ENCODE results near the gene CA7.
A peak's percentile ranks its signal among the peaks of the same experiment; 100 is the strongest.

CA7 gene

DNA sequence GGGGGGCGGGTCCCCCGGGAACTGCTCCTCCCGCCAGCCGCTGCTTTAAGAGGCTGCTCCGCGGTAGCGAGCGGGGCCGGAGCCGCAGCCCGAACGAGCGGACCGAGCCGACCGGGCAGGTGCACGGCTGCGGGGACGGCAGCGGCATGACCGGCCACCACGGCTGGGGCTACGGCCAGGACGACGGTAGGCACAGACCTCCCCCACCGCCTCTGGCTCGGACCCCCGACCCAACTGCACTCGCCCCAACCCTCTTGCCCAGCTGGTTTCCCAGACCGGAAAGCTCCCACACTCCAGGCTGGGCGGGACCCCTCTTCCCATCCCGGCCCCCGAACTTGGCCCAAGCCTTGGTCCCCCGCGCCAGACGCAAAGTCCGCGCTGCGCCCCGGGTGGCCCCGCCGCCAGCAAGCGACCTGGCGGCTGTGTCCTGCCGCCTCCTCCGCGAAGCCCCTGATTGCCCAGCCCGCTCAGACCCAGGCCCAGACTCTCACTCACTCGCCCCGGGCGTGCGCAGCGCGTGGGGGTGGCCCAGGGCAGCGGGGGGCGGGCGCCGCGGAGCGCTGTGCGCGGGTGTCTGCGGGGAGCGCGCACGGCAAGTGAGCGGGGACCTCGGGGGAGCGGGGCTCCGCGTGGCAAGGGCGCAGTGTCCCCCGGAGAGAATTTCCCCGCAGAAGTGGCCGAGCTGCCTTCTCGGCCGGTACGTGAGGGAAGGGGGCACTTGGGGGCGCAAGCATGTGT, at the start of gene CA7:
Gene CA7, plus strand, starts transcription at position 73 of the 738 bp plus-strand sequence. Its CDS starts 74 bp downstream, at position 147.
- DNase-seq (ENCODE audit: low read depth in 2 of 2): no peak

DNA sequence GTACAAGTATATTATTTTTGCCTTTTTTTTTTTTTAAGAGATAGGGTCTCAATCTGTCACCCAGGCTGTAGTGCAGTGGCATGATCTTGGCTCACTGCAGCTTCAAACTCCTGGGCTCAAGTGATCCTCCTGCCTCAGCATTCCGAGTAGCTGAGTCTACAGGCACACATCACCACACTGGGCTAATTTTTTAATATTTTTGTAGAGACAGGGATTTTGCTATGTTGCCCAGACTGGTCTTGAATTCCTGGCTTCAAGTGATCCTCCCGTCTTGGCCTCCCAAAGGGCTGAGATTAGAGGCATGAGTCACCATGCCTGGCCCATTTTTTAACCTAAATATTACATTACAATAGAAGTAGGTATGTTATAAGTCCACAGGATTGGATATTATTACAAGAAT, 46.1 kb upstream of the CA7 start:
- no peak for DNase-seq (ENCODE audit: low read depth in 2 of 2)

DNA sequence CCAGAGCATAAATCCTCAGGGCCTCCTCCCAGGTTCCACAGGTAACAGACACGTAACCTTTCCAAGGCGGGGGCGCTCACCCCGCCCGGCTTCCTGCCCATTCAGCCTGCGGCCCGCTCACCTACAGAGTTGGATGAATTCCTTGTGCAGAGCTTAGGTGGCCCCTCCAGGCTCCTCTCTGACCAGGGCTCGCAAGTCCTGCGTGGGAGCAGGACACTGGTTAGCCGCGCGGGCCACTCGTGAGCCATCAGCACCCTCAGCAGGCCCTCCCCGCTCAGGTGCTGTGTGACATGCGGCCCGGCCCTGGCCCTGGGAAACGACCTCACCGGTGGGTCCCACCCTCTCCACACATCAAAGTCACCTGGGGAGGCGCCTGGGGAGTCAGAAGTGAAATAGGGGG, 43.4 kb upstream of the CA7 start:
- no peak for DNase-seq (ENCODE audit: low read depth in 2 of 2)

DNA sequence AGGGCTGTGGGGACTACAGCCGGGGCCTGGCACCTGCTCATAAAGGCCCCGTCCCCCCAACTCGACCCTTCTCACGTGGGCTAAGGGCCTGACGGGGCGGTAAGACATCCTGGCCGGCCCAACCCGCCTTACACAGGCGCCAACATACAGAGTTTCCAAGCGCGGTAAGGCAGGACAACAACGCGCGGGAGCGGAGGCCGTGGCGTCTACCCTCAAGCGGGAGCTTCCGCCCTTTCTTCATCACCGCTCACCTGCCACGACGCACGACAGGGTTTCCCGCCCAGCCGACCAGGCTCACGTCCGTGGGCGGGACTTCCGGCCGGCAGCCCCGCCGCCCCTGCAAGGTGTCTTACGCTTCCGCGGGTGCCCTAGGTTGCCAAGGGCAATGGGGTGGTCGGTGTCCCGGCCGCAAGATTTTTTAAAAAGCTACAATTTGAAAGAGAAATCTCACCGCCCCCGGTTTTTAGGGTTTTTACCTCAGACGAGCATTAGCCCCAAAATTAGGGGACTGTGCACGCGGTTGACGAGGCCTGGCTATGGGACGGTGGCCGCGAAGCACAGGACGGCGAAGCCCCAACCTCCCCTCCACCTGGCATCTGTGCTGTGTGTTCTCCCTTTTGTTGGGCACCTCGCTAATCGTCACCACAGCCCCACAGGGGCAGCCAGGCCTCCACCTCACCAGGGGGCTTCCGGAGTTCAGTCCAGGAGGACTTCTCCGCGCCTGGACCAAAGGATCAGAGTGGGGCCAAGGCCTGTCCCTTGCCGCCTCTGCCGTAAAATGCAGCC, 42.7 kb upstream of the CA7 start, which contains the start of gene TERB1:
Gene TERB1, minus strand, starts transcription at position 265 of the 786 bp plus-strand sequence. CDS start 4,786 bp downstream, outside the sequence.
- DNase-seq (ENCODE audit: low read depth in 2 of 2): no peak

DNA sequence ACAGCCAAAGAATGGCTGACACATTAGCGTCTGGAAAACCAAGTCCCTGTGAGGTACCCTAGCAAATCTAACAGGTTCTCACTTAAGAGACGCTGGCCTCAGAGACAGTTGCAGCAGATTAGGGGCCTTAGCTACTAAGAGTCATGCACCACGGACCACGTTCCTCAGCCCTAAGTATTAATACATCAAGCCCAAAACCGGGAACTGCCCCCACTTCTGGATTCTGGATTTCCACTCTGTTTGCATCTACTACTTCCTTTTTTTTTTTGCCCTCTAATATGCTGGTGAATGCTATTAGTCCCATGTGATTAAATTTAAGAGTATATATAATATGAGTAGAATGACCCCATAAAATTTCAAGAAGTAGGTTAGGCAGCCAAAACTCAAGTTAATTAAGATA, 42.1 kb upstream of the CA7 start:
- DNase-seq (ENCODE audit: low read depth in 2 of 2): no peak

DNA sequence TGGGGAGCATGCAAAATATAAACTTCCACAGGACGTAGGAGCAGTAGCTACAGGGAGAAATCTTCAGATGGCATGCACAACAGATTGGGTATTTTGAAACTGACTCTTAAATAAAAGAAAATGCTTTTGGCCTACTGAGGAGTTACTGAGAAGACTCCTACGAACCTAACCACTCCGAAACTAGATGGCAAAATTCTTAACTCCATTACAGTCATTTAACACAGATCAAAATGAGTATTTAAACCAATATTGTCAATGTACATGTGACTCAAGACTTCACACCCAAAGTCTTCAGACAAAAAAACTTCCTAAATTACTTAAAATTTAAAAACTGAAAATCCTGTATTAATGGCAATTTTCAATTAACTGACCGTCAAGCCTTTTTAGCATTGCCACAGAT, 34.4 kb upstream of the CA7 start:
- no peak for DNase-seq (ENCODE audit: low read depth in 2 of 2)

DNA sequence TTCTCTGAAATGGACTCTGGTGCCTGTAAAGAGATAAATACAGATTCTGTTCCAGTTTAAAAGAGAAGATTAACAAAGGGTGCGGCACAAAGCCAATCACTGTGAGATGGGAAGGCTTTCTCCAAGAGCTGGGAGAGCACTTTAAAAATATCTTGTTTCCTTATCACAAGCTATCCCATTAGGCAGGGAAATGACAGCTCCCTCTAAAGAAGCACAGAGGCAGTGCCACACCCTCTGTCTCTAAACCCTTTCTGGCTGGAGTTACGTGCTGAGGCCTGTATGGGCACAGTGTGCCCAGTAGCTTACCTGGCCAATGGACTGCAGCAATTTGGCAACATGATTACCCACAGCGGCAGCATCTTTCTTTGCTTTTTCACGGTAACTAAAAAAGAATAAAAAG, 33.8 kb upstream of the CA7 start:
- DNase-seq (ENCODE audit: low read depth in 2 of 2): no peak

DNA sequence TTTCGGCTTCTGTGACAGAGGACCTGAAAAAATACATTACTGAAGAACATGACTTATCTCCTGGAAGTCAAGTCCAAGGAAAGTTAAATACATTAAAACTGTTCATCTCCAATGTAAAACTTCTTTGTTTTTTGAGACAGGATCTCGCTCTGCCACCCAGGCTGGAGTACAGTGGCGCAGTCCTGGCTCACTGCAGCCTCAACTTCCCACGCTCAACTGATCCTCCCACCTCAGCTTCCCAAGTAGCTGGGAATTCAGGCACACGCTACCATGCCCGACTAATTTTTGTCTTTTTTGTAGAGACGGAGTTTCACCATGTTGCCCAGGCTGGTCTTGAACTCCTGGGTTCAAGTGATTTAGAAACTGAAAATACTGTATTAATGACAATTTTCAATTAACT, 33.2 kb upstream of the CA7 start:
- DNase-seq (ENCODE audit: low read depth in 2 of 2): no peak

DNA sequence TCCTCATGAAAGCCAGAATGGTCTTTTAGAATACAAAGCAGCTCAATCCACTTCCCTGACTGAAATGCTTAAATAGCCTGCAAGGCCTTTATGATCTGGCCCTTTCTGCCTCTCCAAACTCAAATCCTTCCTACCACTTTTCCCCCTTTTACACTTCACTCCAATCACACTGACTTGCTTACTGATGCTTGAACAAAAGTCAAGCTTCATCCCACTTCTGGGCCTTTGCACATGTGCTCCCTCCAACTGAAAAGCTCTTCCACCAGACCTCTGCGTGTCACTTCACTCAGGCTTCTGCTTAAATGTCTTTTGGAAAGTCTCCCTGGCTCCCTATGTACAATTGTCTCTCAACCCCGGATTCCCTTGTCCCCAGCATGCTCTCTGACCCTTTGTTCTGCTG, 29.5 kb upstream of the CA7 start:
- DNase-seq (ENCODE audit: low read depth in 2 of 2): no peak

DNA sequence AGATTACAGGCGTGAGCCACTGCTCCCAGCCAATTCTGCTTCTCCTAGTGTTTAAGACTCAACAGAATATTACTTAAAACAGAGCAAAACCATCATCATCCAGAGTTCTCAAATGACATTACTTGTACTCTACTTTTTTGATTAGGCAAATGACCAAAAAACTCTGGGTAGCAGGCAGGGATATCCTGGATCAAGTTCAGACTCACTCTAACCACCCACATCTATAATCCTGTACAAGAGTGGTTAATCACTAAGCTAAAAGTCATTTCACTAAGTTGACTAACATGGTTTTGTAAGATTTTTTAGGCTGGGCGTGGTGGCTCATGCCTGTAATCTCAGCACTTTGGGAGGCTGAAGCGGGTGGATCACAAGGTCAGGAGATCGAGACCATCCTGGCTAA, 20.2 kb upstream of the CA7 start:
- no peak for DNase-seq (ENCODE audit: low read depth in 2 of 2)

DNA sequence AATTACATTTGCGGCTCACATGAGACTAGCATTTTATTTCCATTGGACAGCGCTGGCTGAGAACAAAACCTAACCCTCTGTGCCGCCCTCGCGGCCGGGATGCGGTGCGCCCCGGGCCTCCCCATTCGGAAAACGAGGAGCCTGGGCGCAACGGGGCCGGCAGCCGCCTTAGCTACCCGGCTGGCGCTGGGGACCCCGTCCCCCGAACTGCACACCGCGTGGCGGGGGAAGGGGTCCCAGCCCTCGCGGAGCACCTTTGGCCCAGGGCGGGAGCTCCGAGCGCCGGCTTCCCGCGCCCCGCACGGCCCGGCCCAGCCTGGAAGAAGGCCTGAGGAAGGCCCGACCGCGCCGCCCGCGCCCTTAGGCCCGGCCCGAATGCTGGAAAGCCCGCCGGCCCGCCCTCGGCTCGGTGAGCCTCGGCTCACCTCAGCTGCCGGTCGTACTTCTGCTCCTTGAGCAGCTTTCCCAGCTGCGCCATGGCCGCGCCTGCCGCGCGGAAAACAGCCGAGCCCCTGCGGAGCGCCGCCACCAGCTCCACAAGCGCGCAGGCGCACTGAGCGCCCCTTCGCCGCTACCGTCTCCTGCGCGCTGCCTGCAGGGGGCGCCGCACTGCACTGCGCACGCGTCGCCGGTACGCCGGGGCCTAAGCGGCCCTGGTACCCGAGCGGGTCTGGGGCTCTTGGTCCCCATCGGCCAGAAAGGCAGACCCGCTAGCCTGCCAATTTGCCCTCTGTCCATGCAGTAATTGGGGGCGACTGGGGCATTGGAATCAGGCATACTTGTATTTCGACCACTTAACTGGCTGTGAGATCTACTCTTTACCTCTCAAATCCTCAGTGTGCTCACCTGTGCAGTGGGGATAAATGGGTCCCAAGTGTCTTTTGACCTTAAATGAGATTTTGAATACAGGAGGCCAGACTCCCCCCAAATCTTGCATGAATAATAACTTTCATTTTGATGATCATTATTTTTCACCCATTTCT, 13.5 kb upstream of the CA7 start, which contains the start of gene NAE1:
Gene NAE1, minus strand, starts transcription at position 555 of the 983 bp plus-strand sequence. Its CDS starts 77 bp downstream, at position 478.
- peak; percentile 76 to 84 for DNase-seq (ENCODE audit: low read depth in 2 of 2)

DNA sequence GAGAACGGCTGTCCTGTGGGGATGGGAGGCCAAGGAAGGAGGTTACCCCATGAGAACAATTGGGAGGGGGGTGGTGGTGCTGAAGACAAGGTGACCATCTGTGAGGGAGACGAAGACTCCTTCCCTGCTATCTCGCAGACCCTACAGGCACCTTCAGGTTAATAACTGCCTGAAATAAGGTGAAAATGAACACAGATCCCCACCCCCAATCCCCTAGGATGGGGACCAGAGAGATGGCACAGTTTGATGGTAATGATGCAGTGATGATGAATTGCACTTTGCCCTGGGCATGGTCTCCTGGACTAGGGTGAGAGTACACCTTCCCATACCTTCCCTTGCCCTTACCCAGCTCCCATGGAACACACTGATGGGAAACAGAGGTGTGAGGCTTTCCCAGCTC, 12.0 kb upstream of the CA7 start:
- DNase-seq (ENCODE audit: low read depth in 2 of 2): no peak

DNA sequence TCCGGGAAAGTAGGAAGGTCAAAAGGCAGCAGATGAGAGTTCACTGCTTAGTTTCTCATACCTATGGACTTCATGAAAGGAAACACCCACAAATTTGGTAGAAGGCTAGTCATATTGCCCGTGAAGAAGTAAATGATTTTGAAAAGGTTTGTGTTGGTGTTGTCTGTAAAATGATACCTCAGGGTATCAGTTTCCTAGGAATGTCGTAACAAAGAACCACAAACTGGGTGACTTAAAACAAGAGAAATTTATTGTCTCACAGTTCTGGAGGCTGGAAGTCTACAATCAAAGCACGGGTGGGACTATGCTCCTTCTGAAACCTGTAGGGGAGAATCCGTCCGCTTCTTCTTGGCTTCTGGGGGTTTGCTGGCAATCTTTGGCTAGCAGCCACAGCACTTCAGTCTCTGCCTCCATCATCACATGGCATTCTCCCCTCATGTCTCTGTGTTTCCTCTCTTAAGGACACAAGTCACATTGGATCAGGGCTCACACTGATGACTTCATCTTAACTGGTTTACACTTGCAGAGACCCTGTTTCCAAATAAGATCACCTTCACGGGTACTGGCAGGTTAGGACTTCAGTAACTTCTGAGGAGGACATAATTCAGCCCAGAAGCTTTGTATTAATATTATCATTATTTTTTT, 11.4 kb upstream of the CA7 start:
- no peak for DNase-seq (ENCODE audit: low read depth in 2 of 2)

DNA sequence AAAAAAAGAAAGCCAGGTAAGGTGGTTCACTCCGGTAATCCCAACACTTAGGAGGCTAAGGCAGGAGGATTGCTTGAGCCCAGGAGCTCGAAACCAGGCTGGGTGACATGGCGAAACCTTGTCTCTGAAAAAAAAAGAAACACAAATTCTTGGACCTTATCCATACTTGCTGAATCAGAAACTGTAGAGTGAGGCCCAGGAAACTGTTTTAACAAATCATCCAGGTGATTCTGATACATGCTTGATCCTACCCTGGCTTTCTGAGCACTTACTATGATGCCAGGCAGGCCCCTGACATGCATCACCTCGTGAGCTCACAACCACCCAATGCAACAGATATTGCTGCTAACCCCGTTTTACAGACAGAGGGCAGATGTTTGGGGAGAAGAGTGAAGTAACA, 9.5 kb upstream of the CA7 start:
- no peak for DNase-seq (ENCODE audit: low read depth in 2 of 2)

DNA sequence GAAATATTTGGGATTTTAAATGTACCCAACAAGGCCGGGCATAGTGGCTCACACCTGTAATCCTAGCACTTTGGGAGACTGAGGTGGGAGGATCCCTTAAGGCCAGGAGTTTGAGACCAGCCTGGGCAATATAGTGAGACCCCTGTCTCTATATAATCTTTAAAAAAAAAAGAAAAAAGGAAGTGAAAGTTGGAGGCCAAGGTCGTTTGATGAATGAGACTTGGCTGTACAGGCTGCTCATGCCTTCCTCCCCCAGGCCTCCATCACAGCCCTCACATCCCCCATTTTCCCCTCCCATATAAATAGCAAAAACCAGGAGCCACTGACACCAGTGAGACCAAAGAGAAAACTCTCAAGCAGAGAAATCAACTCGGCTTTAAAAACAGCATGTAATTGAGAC, 3.3 kb upstream of the CA7 start:
- no peak for DNase-seq (ENCODE audit: low read depth in 2 of 2)

DNA sequence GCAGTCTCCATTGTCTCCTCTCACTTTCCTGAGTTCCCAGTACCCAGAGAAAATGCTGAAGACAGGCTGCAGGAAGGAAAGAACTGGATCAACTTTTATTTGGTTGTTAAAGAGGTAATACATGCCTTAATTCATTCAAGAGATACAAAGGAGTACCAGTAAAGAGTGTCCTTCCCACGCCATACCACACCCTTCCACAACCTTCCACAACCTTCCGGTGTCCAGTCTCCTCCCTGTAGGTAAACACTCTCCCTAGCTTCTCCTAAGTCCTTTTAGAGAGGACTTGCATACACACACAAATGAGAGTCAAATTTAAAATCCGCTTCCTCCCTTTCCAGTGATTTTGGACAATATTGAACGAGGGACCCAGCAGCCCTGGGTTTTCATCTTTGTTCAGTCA, 2.8 kb upstream of the CA7 start:
- no peak for DNase-seq (ENCODE audit: low read depth in 2 of 2)

DNA sequence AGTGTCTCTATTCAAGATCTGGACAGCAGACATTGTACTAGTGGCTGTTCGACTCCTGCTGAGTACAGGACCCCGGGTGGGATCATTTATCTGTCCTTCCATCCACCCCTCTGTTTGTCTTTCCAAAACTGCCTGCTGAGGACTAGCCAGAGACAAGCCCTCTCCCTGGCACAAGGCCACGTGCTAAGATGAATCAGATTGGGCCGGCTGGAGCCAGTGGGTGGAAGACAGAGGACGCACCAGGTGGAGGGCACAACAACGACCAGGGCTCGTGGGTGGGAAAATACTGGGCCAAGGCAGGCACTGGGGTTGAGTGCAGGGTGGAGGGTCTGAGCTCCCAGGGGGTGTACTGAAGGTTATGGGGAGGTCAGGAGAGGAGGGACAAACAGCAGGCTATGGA, 1.4 kb upstream of the CA7 start:
- DNase-seq (ENCODE audit: low read depth in 2 of 2): no peak

DNA sequence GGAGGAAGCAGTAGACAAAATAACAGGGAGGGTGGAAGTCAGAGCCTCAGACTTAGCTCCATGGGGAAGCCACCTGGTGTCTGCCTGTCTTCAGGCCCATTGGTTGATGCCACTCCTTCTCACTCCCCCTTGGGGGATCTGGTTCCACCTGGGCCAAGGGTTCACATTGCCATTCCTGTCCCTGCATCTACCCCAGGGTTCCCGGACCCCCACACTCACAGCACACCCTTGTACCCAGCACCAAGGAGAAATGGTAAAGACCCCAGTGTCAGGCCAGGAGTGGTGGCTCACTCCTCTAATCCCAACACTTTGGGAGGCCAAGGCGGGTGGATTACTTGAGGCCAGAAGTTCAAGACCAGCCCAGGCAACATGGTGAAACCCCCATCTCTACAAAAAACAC, 1.0 kb upstream of the CA7 start:
- no peak for DNase-seq (ENCODE audit: low read depth in 2 of 2)

DNA sequence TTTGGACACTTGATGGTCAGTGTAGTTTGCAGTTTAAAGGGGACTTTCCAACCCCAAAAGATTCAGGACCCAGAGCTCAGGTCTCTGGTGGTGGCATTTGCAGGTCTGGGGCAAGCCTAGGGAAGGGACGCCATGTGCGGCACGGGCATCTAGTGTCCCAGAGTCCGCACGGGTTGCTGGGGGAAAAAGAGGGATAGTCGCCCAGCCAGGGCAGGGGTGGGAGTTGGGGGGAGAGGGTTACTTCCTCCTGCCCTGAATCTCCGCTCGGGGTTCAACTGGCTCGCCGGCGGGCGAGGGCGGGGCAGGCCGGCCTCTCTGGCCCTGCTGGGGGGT, 239 bp upstream of the CA7 start:
- DNase-seq (ENCODE audit: low read depth in 2 of 2): no peak

DNA sequence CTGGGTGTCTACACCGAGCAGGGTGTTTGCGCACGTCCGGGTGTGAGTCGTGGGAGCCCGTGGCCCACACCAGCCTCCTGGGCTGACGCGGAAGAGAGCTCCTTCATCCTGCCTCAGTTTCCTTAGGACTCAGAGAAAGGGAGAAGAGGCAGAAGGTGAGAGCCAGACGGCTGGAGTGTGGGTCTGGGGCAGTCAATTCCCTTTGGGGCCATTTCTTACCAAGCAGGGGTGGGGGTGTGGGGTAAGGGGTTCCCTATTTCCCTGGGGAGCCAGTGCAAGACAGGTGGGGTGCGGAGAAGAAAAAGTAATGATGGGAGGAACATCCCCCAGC, 831 bp downstream of the CA7 start:
- DNase-seq (ENCODE audit: low read depth in 2 of 2): no peak

DNA sequence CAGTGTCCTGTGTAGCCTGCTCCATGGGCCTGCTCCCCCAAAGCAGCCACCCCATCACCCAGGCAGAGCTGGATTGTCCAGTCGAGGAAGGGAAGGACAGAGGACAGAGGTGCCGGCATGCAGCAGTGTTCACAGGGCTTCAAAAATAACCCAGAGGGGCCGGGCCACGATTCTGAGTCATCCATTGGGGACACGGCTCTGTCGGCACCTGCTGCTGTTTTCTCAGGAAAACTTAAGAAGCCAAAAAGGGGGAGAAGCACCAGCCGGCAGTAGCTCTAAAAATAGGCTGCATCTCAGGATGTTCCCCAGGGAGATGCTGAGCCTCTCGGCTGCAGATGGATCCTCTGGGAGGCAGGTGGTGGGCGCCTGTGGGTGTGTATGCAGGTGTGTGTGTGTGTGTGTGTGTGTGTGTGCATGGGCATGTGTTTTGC, 1.6 kb downstream of the CA7 start:
- DNase-seq (ENCODE audit: low read depth in 2 of 2): no peak

DNA sequence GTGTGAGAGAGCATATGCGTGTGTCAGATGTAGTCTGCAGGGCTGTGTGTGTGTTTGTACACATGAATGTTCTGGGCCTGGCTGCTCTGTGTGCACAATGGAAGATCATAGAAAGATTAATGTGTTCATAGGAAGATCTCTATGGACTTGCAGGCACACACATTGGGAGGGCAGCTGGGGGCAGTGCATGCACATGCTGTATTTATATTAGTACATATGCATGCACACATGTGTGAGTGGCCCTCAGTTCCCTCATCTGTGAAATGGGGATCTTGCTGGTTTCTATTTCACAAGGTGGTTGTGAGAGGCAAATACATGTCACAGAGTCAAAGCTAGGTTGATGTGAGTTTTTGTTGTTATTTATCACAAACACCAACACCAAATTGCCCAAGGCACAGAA, 2.1 kb downstream of the CA7 start:
- DNase-seq (ENCODE audit: low read depth in 2 of 2): no peak
